Dermis lymphatic vessel endothelial cell (primary cell): ENCODE measurements around the gene RNASE12. TPM values are rescaled to one million over a fixed set of nuclear protein-coding genes. Genes with fewer than 3 reads are reported as not detected.

ENCODE experiments used
- total RNA-seq: library from RNA; depleted of rRNA; stranded (reverse); fragments of >200 nt; gene quantifications from 2 replicates; pipeline ENCODE4 v1.2.1, GENCODE V29; 2014

RNASE12 gene
- not detected in 2 replicates for total RNA-seq

GRCh38 chr14:20591235-20591634, at the start of gene RNASE12:
Gene RNASE12 (minus strand): TSS chr14:20591376. CDS start chr14:20590723, 653 bp downstream.

DNA sequence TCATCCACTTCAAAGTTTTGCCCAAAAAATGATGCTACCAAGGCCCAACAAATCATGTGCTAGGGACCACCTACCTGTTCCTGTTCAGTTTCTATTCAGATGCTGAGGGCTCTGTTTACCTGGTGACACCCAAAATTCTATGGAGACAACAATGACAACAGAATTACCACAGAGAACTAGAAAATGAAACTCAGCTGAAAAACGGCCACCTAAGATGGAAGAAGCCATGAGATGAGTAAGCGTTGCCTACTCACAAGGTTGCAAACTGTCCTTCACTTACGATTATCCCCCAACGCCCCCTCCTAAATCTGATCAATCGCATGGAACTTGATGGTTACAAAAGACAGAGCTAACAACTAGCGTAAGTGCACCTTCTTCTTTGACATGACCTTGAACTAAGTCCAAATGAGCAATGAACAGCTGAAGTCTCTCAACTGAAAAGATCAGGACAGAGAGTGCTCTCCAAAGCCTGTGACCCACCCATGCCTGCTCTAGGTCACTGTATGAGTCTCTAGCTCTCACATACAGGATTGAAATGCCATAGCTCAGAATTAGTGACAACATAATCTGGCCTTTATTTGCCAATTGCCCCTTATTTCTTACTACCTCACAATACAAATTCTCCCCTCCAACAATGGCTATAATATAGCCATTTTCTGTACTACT, 3.6 kb downstream of the RNASE12 start, which contains the start of gene RNASE11:
Gene RNASE11 (minus strand): TSS at position 513 of the 666 bp plus-strand sequence.

DNA sequence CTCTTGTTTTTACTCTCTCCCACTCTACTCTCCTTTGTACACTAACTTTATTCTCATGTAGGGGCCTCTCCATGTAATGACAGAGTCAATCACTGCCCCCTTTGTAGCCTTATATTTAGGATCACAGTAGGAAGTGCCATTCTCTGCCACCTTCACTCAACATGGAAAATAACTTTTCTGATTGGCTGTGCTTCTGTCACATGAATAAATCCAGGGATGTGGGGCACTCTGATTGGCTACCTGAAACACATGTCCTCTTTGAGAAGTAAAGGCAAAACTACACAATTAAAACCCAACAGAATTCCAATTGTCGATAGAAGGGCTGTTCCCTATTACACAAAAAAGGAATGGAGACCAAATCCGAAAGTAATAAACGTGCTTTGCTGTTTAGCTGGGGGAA, 30.2 kb downstream of the RNASE12 start, which contains the start of gene RNASE9:
Gene RNASE9 (minus strand): TSS at position 87 of the 400 bp plus-strand sequence.

Other genes starting within 250 kb of the RNASE12 start
- gene PARP2, start 247.7 kb downstream of the RNASE12 start, total RNA-seq = 3.9 and 4.3 TPM in 2 replicates
- 25.2 and 33.3 TPM in 2 replicates for gene TEP1, start 177.9 kb downstream of the RNASE12 start, total RNA-seq
- 0.09 and 0.11 TPM in 2 replicates for gene KLHL33, start 155.2 kb downstream of the RNASE12 start, total RNA-seq
- gene OSGEP, start 136.6 kb downstream of the RNASE12 start, total RNA-seq = 50.4 and 53.9 TPM in 2 replicates
- gene APEX1, start 136.2 kb downstream of the RNASE12 start, total RNA-seq = 56.7 and 76.1 TPM in 2 replicates
- gene PIP4P1, start 129.9 kb downstream of the RNASE12 start, total RNA-seq = 18.3 and 33.3 TPM in 2 replicates
- gene PNP, start 122.0 kb downstream of the RNASE12 start, total RNA-seq = 161 and 229 TPM in 2 replicates
- gene RNASE10, start 85.8 kb downstream of the RNASE12 start, total RNA-seq = under 0.01 TPM in 1 of 2 replicates, not detected in the other
- not detected in 2 replicates for gene RNASE9, start 30.3 kb downstream of the RNASE12 start, total RNA-seq
- gene RNASE11, start 3.4 kb downstream of the RNASE12 start, total RNA-seq = not detected in 2 replicates
- not detected in 2 replicates for gene OR6S1, start 50.3 kb upstream of the RNASE12 start, total RNA-seq
- 12.8 and 19.3 TPM in 2 replicates for gene RNASE4, start 93.2 kb upstream of the RNASE12 start, total RNA-seq
- gene ANG, start 97.4 kb upstream of the RNASE12 start, total RNA-seq = 3.0 and 6.2 TPM in 2 replicates
- gene EDDM3A, start 154.5 kb upstream of the RNASE12 start, total RNA-seq = not detected in 2 replicates
- gene EDDM3B, start 177.0 kb upstream of the RNASE12 start, total RNA-seq = not detected in 2 replicates
- gene RNASE6, start 189.9 kb upstream of the RNASE12 start, total RNA-seq = not detected in 2 replicates
- gene RNASE1, start 211.5 kb upstream of the RNASE12 start, total RNA-seq = 0.43 and 0.98 TPM in 2 replicates